ENCODE measurements around the gene FRMPD4.

DNA sequence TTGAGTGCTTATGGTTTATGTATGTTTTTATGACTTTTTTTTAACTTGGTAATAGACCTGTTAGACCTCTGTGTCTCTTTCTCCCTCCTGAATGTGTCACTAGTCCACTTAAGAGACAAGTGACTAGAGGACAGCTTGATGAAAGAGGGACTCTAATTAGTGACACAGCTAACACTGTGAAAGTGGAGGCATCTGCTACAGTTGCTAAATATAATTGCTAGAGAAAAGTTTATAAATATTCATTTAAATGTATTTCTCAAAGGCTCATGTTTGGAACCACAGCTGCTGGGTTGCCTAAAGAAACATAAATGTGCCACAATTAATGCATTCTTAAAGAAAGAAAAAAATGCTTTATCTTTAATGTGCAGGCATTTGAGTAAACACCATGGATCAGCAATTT, 176.4 kb downstream of the FRMPD4 start:
- TF ChIP-seq CTCF (conservative IDR thresholded peaks at IDR 0.05; ENCODE audit: low read depth in 2 of 2), result no peak
- TF ChIP-seq EZH2phosphoT487 (IDR thresholded peaks at IDR 0.05; ENCODE audit: unreplicated experiment), result no peak
- TF ChIP-seq EZH2 (IDR thresholded peaks at IDR 0.05; ENCODE audit: low read depth, unreplicated experiment), result no peak
- no peak for TF ChIP-seq POLR2AphosphoS5 (IDR thresholded peaks at IDR 0.05; ENCODE audit: low read depth)
- TF ChIP-seq, protein P1, sequence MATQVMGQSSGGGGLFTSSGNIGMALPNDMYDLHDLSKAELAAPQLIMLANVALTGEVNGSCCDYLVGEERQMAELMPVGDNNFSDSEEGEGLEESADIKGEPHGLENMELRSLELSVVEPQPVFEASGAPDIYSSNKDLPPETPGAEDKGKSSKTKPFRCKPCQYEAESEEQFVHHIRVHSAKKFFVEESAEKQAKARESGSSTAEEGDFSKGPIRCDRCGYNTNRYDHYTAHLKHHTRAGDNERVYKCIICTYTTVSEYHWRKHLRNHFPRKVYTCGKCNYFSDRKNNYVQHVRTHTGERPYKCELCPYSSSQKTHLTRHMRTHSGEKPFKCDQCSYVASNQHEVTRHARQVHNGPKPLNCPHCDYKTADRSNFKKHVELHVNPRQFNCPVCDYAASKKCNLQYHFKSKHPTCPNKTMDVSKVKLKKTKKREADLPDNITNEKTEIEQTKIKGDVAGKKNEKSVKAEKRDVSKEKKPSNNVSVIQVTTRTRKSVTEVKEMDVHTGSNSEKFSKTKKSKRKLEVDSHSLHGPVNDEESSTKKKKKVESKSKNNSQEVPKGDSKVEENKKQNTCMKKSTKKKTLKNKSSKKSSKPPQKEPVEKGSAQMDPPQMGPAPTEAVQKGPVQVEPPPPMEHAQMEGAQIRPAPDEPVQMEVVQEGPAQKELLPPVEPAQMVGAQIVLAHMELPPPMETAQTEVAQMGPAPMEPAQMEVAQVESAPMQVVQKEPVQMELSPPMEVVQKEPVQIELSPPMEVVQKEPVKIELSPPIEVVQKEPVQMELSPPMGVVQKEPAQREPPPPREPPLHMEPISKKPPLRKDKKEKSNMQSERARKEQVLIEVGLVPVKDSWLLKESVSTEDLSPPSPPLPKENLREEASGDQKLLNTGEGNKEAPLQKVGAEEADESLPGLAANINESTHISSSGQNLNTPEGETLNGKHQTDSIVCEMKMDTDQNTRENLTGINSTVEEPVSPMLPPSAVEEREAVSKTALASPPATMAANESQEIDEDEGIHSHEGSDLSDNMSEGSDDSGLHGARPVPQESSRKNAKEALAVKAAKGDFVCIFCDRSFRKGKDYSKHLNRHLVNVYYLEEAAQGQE (IDR thresholded peaks at IDR 0.05; ENCODE audit: unreplicated experiment), result no peak
- TF ChIP-seq, protein P2, sequence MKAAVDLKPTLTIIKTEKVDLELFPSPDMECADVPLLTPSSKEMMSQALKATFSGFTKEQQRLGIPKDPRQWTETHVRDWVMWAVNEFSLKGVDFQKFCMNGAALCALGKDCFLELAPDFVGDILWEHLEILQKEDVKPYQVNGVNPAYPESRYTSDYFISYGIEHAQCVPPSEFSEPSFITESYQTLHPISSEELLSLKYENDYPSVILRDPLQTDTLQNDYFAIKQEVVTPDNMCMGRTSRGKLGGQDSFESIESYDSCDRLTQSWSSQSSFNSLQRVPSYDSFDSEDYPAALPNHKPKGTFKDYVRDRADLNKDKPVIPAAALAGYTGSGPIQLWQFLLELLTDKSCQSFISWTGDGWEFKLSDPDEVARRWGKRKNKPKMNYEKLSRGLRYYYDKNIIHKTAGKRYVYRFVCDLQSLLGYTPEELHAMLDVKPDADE (IDR thresholded peaks at IDR 0.05), result no peak
- TF ChIP-seq CREB1 (CRISPR knock-in tag; IDR thresholded peaks at IDR 0.05; ENCODE audit: low read depth), result no peak

All from GM23338 (cell line).